ENCODE results near the gene DNM2. TPM values are rescaled to one million over a fixed set of nuclear protein-coding genes. Genes with fewer than 3 reads are reported as not detected.

DNM2 gene
- total and polyA plus RNA-seq, 2 donors (not counting 1 experiment from before 2014, with no cell fraction given) = 42.6 to 76.8 TPM

GRCh38 chr19:10699650-10700335, 18.1 kb upstream of the DNM2 start:
- TF ChIP-seq EZH2 (IDR thresholded peaks at IDR 0.05; ENCODE audit: low read length, missing control alignments) = no peak
- peak; percentile 52 to 57 for TF ChIP-seq CTCF (conservative IDR thresholded peaks at IDR 0.05 in 1 of 2, IDR thresholded peaks at IDR 0.05 in 1 of 2; ENCODE audit: low read depth in 1 of 2, low read length in 2 of 2)
- Histone ChIP-seq H2AFZ (ENCODE audit: low read length) (no peak overlapping the region), H3K27ac (ENCODE audit: insufficient read depth, low read length) (no peak overlapping the region), H3K4me2 (ENCODE audit: extremely low read depth, insufficient read depth, low read length) (peak overlapping the region; percentile 59), H3K4me1 (ENCODE audit: control insufficient read depth, extremely low read depth, insufficient read depth, low read length) (peaks cover 2% of the 10 kb centered on the region), H3K36me3 (ENCODE audit: control insufficient read depth, insufficient read depth, low read length) (no peaks in the 10 kb centered on the region), H3K9me3 (ENCODE audit: control insufficient read depth, insufficient read depth, low read depth, low read length) (no peaks in the 10 kb centered on the region), H3K4me3 (replicated peaks in 1 of 4; ENCODE audit: control extremely low read depth in 1 of 4, insufficient read depth in 1 of 4, low read depth in 3 of 4, low read length in 4 of 4) (no peak overlapping the region), H3K79me2 (ENCODE audit: control insufficient read depth, insufficient read depth, low read length) (no peaks in the 10 kb centered on the region), H4K20me1 (ENCODE audit: control insufficient read depth, extremely low read depth, insufficient read depth, low read length) (no peaks in the 10 kb centered on the region), H3K27me3 (ENCODE audit: control insufficient read depth, insufficient read depth, low read length) (no peaks in the 10 kb centered on the region), H3K9ac (ENCODE audit: insufficient read depth, low read length) (no peak overlapping the region)
- peak; percentile 36 to 63 for DNase-seq (ENCODE audit: low read depth in 2 of 2)

- no peaks in the 10 kb centered on the region for H3K27me3 ChIP-seq (ENCODE audit: control insufficient read depth, insufficient read depth, low read length)
- H2AFZ ChIP-seq (ENCODE audit: low read length) = peak overlapping the region; percentile 99
- H3K36me3 ChIP-seq (ENCODE audit: control insufficient read depth, insufficient read depth, low read length) = no peaks in the 10 kb centered on the region
- H3K4me3 ChIP-seq (replicated peaks in 1 of 4; ENCODE audit: control extremely low read depth in 1 of 4, insufficient read depth in 1 of 4, low read depth in 3 of 4, low read length in 4 of 4) = peak overlapping the region; percentile 73 to 83 (median 80)
- no peak for DNase-seq (ENCODE audit: low read depth in 2 of 2)
- peak overlapping the region; percentile 100 for H3K4me2 ChIP-seq (ENCODE audit: extremely low read depth, insufficient read depth, low read length)
- TF ChIP-seq EZH2 (IDR thresholded peaks at IDR 0.05; ENCODE audit: low read length, missing control alignments) (no peak), CTCF (conservative IDR thresholded peaks at IDR 0.05 in 1 of 2, IDR thresholded peaks at IDR 0.05 in 1 of 2; ENCODE audit: low read depth in 1 of 2, low read length in 2 of 2) (no peak)
- peak overlapping the region; percentile 65 for H3K27ac ChIP-seq (ENCODE audit: insufficient read depth, low read length)
- no peaks in the 10 kb centered on the region for H4K20me1 ChIP-seq (ENCODE audit: control insufficient read depth, extremely low read depth, insufficient read depth, low read length)
- H3K4me1 ChIP-seq (ENCODE audit: control insufficient read depth, extremely low read depth, insufficient read depth, low read length) = no peaks in the 10 kb centered on the region
- H3K9me3 ChIP-seq (ENCODE audit: control insufficient read depth, insufficient read depth, low read depth, low read length) = no peaks in the 10 kb centered on the region
- no peaks in the 10 kb centered on the region for H3K79me2 ChIP-seq (ENCODE audit: control insufficient read depth, insufficient read depth, low read length)
- H3K9ac ChIP-seq (ENCODE audit: insufficient read depth, low read length) = peak overlapping the region; percentile 83
Measured at GRCh38 chr19:10701955-10702525, 15.8 kb upstream of the DNM2 start.

GRCh38 chr19:10706990-10707389, 10.9 kb upstream of the DNM2 start:
- Histone ChIP-seq H3K4me3 (replicated peaks in 1 of 4; ENCODE audit: control extremely low read depth in 1 of 4, insufficient read depth in 1 of 4, low read depth in 3 of 4, low read length in 4 of 4) (no peak overlapping the region), H3K9me3 (ENCODE audit: control insufficient read depth, insufficient read depth, low read depth, low read length) (no peaks in the 10 kb centered on the region), H3K27ac (ENCODE audit: insufficient read depth, low read length) (no peak overlapping the region), H3K79me2 (ENCODE audit: control insufficient read depth, insufficient read depth, low read length) (no peaks in the 10 kb centered on the region), H2AFZ (ENCODE audit: low read length) (no peak overlapping the region), H4K20me1 (ENCODE audit: control insufficient read depth, extremely low read depth, insufficient read depth, low read length) (no peaks in the 10 kb centered on the region), H3K4me1 (ENCODE audit: control insufficient read depth, extremely low read depth, insufficient read depth, low read length) (no peaks in the 10 kb centered on the region), H3K36me3 (ENCODE audit: control insufficient read depth, insufficient read depth, low read length) (peaks cover 1% of the 10 kb centered on the region), H3K4me2 (ENCODE audit: extremely low read depth, insufficient read depth, low read length) (no peak overlapping the region), H3K9ac (ENCODE audit: insufficient read depth, low read length) (no peak overlapping the region), H3K27me3 (ENCODE audit: control insufficient read depth, insufficient read depth, low read length) (no peaks in the 10 kb centered on the region)
- no peak for TF ChIP-seq CTCF (conservative IDR thresholded peaks at IDR 0.05 in 1 of 2, IDR thresholded peaks at IDR 0.05 in 1 of 2; ENCODE audit: low read depth in 1 of 2, low read length in 2 of 2)
- TF ChIP-seq EZH2 (IDR thresholded peaks at IDR 0.05; ENCODE audit: low read length, missing control alignments) = no peak
- no peak for DNase-seq (ENCODE audit: low read depth in 2 of 2)

Data from fibroblast of lung (primary cell).